ENCODE measurements around the gene NFKB1.
A peak's percentile ranks its signal among the peaks of the same experiment; 100 is the strongest.
"Not testable (repeated sequence)": the region's sequence is repeated elsewhere in the genome, so short reads cannot be mapped to it uniquely, and the experiment has no call there.

Gene NFKB1

DNA sequence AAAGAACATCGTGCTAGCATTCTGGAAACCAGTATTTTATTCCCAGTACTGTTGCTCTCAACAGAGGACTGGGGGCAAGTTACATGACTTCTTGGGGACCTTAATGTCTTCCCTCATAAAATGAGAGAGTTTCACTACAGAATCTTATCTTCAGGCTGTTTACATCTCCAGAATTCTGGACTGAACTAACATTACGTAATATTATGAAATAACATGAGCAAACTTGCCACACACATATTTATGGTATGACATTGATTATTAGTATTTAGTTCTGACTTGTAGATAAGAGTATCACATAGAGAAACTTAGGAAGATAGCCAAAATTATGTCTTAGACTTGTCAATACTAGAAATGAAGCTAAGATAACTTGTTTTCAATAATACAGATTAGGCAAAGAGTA lies 68.0 kb downstream of the NFKB1 start:
- no peak for DNase-seq

- DNase-seq = not testable (repeated sequence)
Measured at GRCh38 chr4:102570211-102570610, 69.1 kb downstream of the NFKB1 start.

- DNase-seq = no peak
Measured at GRCh38 chr4:102572452-102572851, 71.3 kb downstream of the NFKB1 start.

DNA sequence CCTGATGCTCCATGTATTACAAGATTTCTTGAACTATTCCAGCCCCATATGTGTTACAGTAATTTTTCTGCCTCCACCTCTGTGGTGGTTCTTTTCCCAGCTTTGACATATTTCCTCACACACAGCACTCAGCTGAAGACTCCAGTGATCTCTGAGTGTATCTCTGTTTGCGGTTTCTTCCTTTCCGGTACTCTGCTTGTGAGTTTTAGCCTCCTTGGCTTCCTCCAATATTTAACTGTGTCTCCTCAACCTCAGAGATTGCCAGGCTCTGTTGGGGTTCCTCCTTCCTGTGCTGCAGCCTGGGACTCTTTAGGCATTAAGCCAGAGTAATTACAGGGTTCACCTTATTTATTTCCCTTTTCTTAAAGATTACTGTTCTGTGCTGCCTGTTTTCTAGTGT lies 73.2 kb downstream of the NFKB1 start:
- peak; percentile 54 to 60 for DNase-seq

DNA sequence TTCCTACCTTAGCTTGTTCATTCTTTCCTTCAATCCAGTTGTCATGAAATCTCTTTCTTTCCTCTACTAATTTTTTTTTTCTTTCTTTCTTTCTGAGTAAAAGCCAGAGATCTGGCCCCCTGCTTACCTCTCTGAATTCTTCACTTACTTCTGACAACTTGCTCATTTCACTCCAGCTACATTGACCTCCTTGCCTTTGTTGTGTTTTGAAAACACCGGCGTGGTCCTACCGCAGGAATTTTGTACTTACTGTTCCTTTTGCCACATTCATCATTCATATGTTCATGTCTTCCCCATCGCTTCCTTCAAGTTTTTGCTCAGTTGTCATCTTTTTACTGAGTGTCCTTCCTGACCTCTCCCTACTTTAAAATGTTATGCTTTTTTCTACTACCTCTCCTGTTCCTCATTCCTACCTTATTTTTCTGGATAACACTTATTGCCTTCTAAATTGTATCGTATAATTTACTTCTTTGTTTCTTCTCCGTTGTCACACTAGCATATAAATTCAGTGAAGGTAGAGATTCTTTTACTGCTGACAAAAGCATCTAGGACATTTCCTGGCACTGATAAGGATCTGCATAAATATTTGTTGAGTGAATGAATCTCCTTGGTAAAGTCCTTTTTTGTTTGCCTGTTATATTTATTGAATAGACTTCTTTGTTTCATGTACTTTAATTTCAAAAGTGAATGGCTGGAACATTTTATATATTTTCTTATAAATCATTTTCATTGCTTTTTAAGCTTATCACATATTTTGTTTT lies 74.4 kb downstream of the NFKB1 start:
- DNase-seq = no peak

DNA sequence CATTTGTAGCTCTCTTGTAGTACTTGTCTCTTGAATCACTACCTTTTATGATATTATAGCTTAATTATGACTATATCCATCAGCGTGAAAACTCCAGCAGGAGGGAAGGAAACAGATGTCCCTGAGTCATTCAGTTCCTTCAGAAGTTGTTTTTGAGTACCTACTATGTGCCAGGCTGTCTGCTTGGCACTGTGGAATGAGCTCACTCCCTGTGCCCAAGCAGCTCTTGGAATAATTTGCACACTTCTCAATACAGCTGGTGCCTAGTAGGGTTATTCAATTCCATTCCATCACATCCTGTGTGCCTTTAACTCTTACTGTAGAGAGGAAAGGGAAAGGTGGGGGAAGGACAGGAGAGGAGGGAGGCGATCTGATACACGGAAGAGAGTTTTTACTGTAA lies 77.1 kb downstream of the NFKB1 start:
- DNase-seq = no peak

DNA sequence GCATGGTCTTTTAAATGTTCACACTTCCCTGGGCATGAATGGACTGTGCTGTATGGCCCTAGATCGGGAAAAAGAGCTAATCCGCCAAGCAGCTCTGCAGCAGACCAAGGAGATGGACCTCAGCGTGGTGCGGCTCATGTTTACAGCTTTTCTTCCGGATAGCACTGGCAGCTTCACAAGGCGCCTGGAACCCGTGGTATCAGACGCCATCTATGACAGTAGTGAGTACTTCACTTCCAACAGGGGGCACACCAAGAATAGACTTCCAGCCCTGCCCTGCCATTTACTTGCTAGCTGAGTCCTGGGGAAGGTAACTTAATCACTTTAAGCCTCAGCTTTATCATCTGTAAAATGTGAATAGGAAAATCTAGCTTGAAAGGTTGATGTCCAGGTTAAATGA lies 77.7 kb downstream of the NFKB1 start:
- no peak for DNase-seq

DNA sequence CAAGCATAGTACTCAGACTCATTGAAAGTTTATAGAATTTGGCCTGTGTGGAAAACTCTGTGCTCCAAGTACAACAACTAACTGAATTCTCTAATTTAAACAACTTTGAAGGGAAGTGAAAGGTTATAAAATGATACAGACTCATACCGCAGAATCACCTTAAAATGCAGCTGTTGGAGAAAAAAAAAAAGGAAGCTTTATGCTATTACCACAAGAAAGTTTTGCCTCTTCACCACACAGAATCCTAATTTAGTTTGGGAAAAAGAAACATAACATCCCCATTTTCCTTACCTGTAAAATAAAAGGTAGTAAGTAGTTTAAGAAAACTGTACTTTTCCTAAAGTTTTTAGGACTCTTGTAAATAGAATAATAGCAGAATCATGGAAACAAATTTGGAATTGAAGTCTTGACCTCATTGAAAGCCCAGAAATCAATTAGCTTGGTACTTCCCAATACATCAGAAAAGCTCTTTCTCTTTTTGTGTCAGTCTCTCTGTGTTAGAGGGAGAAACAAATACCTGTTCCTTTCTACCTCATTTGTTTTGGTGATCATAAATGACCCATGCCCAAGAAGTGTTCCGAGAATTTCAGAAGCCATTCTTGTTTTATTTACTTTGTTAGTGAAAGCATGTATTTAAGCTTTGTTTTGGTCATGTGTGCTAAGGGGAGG lies 78.8 kb downstream of the NFKB1 start:
- no peak for DNase-seq

DNA sequence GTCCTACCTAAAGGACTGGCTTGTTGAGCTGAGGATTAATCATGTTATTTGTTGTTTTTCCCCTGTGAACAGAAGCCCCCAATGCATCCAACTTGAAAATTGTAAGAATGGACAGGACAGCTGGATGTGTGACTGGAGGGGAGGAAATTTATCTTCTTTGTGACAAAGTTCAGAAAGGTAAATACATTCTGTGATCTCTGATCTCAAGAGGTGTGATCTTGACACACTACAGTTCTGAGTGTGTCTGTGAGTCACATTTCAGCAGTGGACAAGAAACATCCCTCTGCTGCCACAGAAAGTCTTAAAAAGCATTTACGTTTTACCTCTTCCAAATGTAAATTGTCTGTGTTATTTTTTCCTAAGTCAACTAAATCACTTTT lies 79.3 kb downstream of the NFKB1 start:
- DNase-seq = no peak

DNA sequence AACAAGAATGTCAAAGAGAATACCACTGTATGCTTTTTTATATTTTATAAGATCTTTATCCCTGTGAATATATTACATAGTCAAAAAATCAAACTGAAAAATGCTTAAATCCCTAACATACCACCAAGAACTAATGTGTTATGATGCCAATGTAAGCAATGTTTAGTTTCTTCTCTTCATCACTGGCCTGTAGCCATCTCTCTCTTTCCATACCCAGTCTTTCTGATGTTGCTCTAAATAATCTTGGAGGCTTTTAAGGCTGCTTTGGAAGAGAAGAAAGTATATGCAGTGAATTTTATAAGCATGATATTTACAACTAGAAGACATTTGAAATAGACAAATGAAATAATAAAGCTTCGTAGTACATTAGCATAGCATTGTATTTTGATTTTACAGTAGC lies 82.9 kb downstream of the NFKB1 start:
- no peak for DNase-seq

DNA sequence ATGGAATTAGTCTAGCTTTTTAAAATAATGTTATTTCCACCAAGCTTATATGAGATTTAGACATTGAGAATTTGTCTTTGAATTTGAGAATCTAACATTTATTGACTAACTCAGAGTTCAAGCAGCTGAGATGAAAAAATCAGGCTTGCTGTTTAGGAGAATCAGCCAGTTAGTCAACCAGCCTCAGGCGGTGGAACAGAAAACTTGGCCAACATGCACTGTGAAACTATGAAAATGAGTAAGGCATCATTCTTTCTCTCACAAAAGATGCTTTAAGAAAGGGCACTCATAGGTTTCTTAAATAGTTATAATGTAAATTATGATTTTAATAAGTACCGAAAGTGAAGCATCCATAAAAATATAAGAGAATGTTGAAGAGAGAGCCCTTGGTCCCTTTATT lies 84.2 kb downstream of the NFKB1 start:
- no peak for DNase-seq

DNA sequence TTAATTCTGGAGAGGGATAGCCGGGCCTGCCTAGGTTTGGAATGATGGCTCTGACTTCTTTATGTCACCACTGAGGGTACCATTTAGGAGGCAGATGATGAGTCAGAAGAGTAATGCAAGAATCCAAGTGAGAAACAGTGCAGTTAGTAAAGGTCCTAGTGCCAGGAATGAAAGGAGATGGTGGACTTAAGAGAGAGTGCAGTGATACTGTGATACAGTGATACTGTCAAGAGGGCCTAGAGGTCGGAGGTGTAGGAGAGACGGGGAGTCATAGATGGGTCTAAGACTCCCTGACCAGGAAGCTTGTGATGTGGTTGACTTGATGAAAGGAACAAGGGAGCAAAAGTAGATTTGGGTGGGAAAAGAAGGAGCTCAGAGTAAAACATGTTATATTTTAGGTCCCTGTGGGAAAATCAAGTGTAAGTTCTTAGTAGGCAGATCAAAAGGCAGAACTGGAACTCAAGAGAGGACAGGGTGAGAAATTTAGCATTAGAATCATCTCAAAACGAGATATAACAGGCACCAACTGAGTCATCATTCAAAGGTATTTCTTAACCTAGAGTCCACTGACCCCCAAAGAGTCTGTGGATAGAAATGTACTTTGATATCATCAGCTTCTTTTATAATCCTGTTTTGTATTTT lies 85.0 kb downstream of the NFKB1 start:
- no peak for DNase-seq

- no peak for DNase-seq
Measured at GRCh38 chr4:102586644-102587021, 85.5 kb downstream of the NFKB1 start.

DNA sequence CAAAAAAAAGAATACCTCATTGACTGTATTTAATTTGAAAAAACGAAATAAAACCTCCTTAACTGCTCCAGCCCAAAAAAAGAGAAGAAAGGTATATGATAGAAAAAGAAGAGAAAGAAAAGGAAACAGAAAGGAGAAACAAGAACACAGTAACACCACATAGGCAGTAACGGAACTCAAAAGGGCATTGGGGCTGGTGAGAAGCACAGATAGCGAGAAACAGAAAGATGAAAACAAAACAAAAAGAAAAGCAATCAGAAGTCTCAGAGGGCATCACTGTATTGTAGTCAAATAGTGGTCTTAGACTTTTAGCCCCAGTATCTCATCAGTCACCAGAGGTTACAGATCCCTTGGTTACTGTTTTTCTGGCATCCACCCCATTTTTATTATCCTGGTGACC lies 88.6 kb downstream of the NFKB1 start:
- no peak for DNase-seq

GRCh38 chr4:102592256-102592655 lies 91.1 kb downstream of the NFKB1 start:
- no peak for DNase-seq

- no peak for DNase-seq
Measured at GRCh38 chr4:102593147-102593546, 92.0 kb downstream of the NFKB1 start.

DNA sequence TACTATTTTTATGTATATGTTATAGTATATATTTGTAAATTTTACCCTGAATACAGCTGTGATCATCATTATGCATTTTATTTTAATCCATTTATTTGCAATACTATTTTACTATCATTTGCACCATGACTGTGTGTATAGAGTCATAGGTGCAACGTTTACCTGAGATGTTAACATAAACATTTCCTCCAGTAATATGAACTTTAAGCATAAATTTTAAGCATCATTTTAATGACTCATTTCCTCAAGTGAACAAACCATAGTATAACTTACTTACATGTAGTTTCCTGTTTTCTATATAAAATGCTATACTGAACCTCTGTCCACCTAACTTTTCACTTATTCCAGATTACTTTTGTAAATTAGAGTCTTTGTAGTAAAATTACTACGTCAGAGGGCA lies 92.8 kb downstream of the NFKB1 start:
- no peak for DNase-seq

DNA sequence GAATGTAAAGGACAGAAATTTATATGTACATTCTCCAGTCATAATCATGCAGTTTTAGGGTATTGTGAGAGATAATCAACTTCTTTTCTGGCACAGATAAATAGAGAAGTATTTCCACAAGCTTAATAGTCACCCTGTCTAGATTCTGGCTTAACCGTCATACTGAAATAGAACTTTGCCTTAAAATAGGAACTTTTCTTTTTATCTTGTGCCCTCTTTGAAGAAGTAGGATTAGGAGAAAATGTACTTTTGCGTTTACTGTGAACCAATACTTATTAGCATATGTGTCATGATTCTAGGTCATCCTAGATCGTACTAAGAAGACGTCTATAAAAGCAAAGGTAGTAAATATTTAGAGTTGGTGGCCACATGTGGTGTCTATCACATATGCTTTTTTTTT lies 95.4 kb downstream of the NFKB1 start:
- DNase-seq = peak in 1 of 2 donors; percentile 18

GRCh38 chr4:102598086-102598761 lies 97.1 kb downstream of the NFKB1 start:
- DNase-seq = no peak

DNA sequence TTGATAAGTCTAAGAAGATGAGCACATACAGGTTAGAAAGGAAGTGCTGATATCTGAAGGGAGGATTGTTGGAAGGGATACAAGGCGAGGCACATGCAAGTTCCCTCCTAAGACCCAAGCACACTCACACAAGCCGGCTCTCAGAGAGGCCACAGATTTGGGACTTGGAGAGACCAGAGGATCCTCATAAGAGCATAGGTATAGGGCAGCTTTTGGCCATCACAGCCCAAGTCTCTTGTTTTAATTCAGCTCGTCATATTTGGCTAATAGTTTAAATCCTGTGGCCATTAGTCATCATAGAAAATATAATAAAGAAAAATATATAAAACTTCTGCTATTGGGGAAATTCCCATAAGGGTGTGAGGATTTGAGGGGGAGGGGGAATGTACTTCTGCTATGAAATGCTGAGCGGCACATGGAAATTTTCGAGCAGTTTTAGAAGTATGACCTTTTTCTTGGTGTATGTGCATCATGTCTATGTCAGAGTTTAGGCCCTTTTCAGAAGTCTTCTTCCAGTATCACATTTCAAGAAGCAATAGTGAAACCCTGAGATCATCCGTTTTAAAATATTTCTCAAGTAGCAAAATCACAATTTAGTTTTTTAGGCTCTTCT lies 97.7 kb downstream of the NFKB1 start:
- peak; percentile 4 to 63 for DNase-seq

DNA sequence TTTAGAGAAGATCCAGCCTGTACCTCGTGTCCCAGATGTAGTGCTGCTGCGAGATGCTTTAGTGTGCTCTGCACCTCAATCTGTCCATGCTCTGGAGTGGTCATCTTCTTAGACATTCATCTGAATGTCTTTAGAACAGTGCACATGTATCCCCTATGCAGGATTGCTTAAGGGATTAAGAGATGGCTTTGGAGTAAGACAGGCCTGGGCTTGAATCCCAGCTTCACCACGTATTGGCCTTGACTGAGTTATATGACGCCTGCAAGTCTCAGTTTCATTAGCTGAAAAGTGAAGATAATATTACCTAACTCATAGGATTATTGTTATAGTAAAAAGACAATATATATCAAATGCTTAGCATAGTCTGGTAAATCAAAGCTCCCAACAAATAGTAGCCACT lies 98.3 kb downstream of the NFKB1 start:
- DNase-seq = no peak

GRCh38 chr4:102599886-102600285 lies 98.7 kb downstream of the NFKB1 start:
- no peak for DNase-seq

GRCh38 chr4:102600689-102601088 lies 99.5 kb downstream of the NFKB1 start:
- no peak for DNase-seq
